GM23338 (cell line): ENCODE results near the gene SCFD2. TPM values are rescaled to one million over a fixed set of nuclear protein-coding genes. Genes with fewer than 3 reads are reported as not detected.

Experiments used
- ATAC-seq: fragments of 200-7000 bp; cut with Tn5 transposase; 3 replicates; pipeline ENCODE4 v1.9.1; 2020
- DNase-seq: peaks from one replicate; pipeline ENCODE4 v3.0.0-alpha.2; 2015; ENCODE audit warnings: low spot score
- H2AFZ ChIP-seq: fragments of 200-600 bp; sonication (generic); 2 replicates; pipeline ENCODE4 v1.8.0; 2016; ENCODE audit warnings: antibody characterized with exemption, mild to moderate bottlenecking, moderate library complexity
- H3F3A ChIP-seq: fragments of 200-600 bp; sonication (generic); replicated peaks from 2 replicates; pipeline ENCODE4 v1.8.0; 2017; ENCODE audit warnings: antibody characterized with exemption, mixed run types, low read depth
- H3K27ac ChIP-seq: fragments of 200-600 bp; sonication (generic); 2 replicates; pipeline ENCODE4 v1.6.1; 2016; ENCODE audit warnings: low read depth
- H3K27me3 ChIP-seq: fragments of 200-600 bp; sonication (generic); 2 replicates; pipeline ENCODE4 v1.8.0; 2016; ENCODE audit warnings: mild to moderate bottlenecking, mixed run types, moderate library complexity; ENCODE audit not compliant: insufficient read depth
- H3K36me3 ChIP-seq: fragments of 200-600 bp; sonication (generic); 2 replicates; pipeline ENCODE4 v1.8.0; 2016; ENCODE audit warnings: mild to moderate bottlenecking; ENCODE audit not compliant: insufficient read depth
- H3K4me1 ChIP-seq: fragments of 200-600 bp; sonication (generic); 2 replicates; pipeline ENCODE4 v1.8.0; 2016; ENCODE audit warnings: mild to moderate bottlenecking, moderate library complexity; ENCODE audit not compliant: insufficient read depth
- H3K4me2 ChIP-seq: fragments of 200-600 bp; sonication (generic); 2 replicates; pipeline ENCODE4 v1.7.1; 2017; ENCODE audit warnings: mixed run types
- H3K4me3 ChIP-seq: fragments of 200-600 bp; sonication (generic); 2 replicates; pipeline ENCODE4 v1.6.1; 2016; ENCODE audit warnings: mixed run types
- H3K79me2 ChIP-seq: fragments of 200-600 bp; sonication (generic); replicated peaks from 2 replicates; pipeline ENCODE4 v1.8.0; 2017; ENCODE audit warnings: mild to moderate bottlenecking; ENCODE audit not compliant: insufficient read depth
- H3K9me2 ChIP-seq: fragments of 200-600 bp; sonication (generic); 2 replicates; pipeline ENCODE4 v1.8.0; 2017; ENCODE audit not compliant: insufficient read depth
- H4K20me1 ChIP-seq: fragments of 200-600 bp; sonication (generic); replicated peaks from 2 replicates; pipeline ENCODE4 v1.8.0; 2017; ENCODE audit warnings: mild to moderate bottlenecking; ENCODE audit not compliant: insufficient read depth
- H3K27ac Mint-ChIP-seq: 2 replicates; pipeline ENCODE4 v1.8.0; 2020; ENCODE audit warnings: inconsistent platforms, mild to moderate bottlenecking, moderate library complexity, mixed read lengths
- H3K27me3 Mint-ChIP-seq: 3 replicates; pipeline ENCODE4 v1.8.0; 2022; ENCODE audit warnings: low read depth, mild to moderate bottlenecking, moderate library complexity, mixed read lengths, inconsistent platforms; ENCODE audit not compliant: insufficient read depth, poor library complexity
- H3K36me3 Mint-ChIP-seq: 3 replicates; pipeline ENCODE4 v1.8.0; 2021; ENCODE audit warnings: low read depth, mild to moderate bottlenecking, inconsistent platforms, moderate library complexity, mixed read lengths
- H3K4me1 Mint-ChIP-seq: 3 replicates; pipeline ENCODE4 v1.8.0; 2020; ENCODE audit warnings: mild to moderate bottlenecking, inconsistent platforms, mixed read lengths
- H3K4me3 Mint-ChIP-seq: 3 replicates; pipeline ENCODE4 v1.8.0; 2021; ENCODE audit warnings: moderate library complexity, mild to moderate bottlenecking, inconsistent platforms, mixed read lengths
- H3K9me3 Mint-ChIP-seq: 3 replicates; pipeline ENCODE4 v1.8.0; 2020; ENCODE audit warnings: moderate library complexity, mild to moderate bottlenecking, inconsistent platforms, mixed read lengths
- CREB1 ChIP-seq: fragments of 250-450 bp; sonication (Bioruptor Pico); IDR thresholded peaks from 2 replicates; pipeline ENCODE4 v1.5.0; 2020; ENCODE audit warnings: low read depth, mild to moderate bottlenecking, moderate library complexity
- EZH2phosphoT487 ChIP-seq: fragments of 200-600 bp; sonication (generic); IDR thresholded peaks from one replicate; pipeline ENCODE4 v1.8.1; 2018; ENCODE audit warnings: antibody characterized with exemption; ENCODE audit not compliant: unreplicated experiment
- JUNB ChIP-seq: IDR thresholded peaks from one replicate; pipeline ENCODE4 v1.6.1; 2016; ENCODE audit warnings: antibody characterized with exemption; ENCODE audit not compliant: unreplicated experiment
- NANOG ChIP-seq: IDR thresholded peaks from 2 replicates; pipeline ENCODE4 v1.6.1; 2016; ENCODE audit warnings: antibody characterized with exemption, borderline replicate concordance
- STAT1 ChIP-seq: IDR thresholded peaks from one replicate; pipeline ENCODE4 v1.6.1; 2016; ENCODE audit warnings: antibody characterized with exemption; ENCODE audit not compliant: unreplicated experiment
- ZNF331 ChIP-seq: fragments of 250-450 bp; sonication (Bioruptor Pico); IDR thresholded peaks from 2 replicates; pipeline ENCODE4 v1.5.0; 2020; ENCODE audit warnings: low read depth, mild to moderate bottlenecking, moderate library complexity
- polyA plus RNA-seq: library from polyadenylated mRNA; unstranded; fragments of >200 nt; fragmentation: Nextera tagmentation; extraction: Ambion mirVana; gene quantifications from 2 replicates; pipeline ENCODE4 v1.2.1, GENCODE V29; 2016
- total RNA-seq: library from RNA; depleted of rRNA; stranded (reverse); fragments of >200 nt; shearing (Covaris generic); gene quantifications from 2 replicates; pipeline ENCODE4 v1.2.3, GENCODE V29; 2014
- TF ChIP-seq, protein P1 (sequence below): fragments of 250-450 bp; sonication (Bioruptor Pico); IDR thresholded peaks from 2 replicates; pipeline ENCODE4 v1.5.0; 2020; ENCODE audit warnings: mild to moderate bottlenecking, moderate library complexity
- TF ChIP-seq, protein P2 (sequence below), 2 experiments: fragments of 200-600 bp in 1 of 2; sonication (generic) in 1 of 2; conservative IDR thresholded peaks; 2 replicates each; pipeline versions ENCODE4 v1.5.1 to v1.6.1; 2016 to 2017; ENCODE audit warnings: antibody characterized with exemption in 2 of 2, low read depth in 2 of 2, mild to moderate bottlenecking in 2 of 2, moderate library complexity in 1 of 2

SCFD2 gene
- total and polyA plus RNA-seq, 2 experiments from 2014 or later, result 5.7 to 17.5 TPM

DNA sequence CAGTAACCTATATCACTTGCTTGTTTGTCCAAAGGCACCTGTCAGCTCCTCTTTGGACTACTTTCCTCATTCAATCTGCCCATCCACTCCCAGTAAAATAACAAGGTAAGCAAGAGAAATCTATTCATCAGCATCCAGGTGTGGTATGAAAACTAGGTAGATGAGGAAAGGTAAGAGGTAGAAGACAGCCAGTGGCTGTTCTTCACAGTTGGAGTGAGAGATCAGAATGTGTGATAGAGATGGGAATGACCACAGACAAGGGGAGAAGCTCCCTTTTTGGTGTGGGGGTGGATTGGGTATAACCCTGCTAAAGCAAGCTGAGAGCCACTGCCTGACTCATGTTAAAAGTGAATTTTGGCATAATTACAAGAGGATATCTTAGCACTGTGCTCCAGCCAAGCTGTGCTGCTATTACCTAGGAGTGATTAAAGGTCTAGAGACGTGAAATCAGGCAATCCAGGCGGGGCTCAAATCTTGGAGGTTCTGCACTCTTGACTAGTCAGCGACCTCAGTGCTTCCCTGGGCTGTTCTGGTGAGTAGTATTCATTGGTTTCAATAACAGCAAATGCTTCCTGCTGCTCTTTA, 531.8 kb downstream of the SCFD2 start:
- Histone ChIP-seq H3K4me1 (peaks cover 14% of the 10 kb centered on the region), H2AFZ (no peak overlapping the region), H3K27ac (peak overlapping the region; percentile 97), H3K36me3 (no peaks in the 10 kb centered on the region), H3F3A (peaks cover 5% of the 10 kb centered on the region; the same call in 1 of the 2 replicates), H3K4me2 (peak overlapping the region; percentile 2; the same call in 1 of the 2 replicates), H3K9me2 (peaks cover 28% of the 10 kb centered on the region), H3K27me3 (no peaks in the 10 kb centered on the region), H4K20me1 (no peaks in the 10 kb centered on the region), H3K79me2 (no peaks in the 10 kb centered on the region), H3K4me3 (no peak overlapping the region)
- TF ChIP-seq JUNB (no peak), ZNF331 (CRISPR knock-in tag) (no peak), STAT1 (no peak), EZH2phosphoT487 (no peak)
- ATAC-seq, result peak; percentile 46
- peaks cover 3% of the 10 kb centered on the region for H3K27me3 Mint-ChIP-seq
- no peak overlapping the region for H3K4me3 Mint-ChIP-seq
- peak; percentile 41 for DNase-seq
- H3K9me3 Mint-ChIP-seq, result no peaks in the 10 kb centered on the region; the same call in 2 of the 3 replicates
- peak overlapping the region; percentile 95 for H3K27ac Mint-ChIP-seq
- H3K4me1 Mint-ChIP-seq, result peaks cover 47% of the 10 kb centered on the region
- H3K36me3 Mint-ChIP-seq, result peaks cover 10% of the 10 kb centered on the region; the same call in 2 of the 3 replicates

DNA sequence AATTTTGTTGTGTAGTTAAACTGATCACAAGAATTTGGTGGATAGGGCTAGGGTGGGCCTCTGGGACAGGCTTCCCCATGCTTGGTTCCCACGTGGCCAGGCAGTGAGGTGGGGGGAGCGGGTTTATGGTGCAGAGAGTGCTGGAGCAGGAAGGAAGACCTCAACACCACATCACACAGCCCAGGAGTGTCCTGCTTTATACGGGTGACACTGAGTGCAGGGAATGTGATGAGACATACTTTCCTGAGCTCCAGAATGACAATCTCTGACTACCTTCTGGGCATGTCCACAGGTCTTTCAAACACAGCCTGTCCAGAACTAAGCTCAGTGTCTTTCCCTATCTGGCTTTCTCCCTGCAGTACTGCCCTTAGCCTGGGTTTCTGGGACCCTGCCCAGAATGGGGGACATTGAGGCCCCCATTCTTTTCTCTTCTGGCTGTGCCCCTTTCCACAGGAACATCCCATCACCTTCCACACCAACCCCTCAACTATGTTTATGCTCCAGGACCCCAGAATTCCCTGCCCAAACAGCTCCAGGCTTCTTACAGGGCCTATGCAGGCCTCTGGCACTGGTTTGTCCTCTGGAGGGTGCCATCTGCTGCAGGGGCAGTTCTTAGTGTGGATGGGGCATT, 540.3 kb downstream of the SCFD2 start:
- H3K27ac Mint-ChIP-seq, result no peak overlapping the region
- H3K27me3 ChIP-seq, result no peaks in the 10 kb centered on the region
- no peaks in the 10 kb centered on the region for H4K20me1 ChIP-seq
- H3K4me1 ChIP-seq, result no peaks in the 10 kb centered on the region
- H3K79me2 ChIP-seq, result no peaks in the 10 kb centered on the region
- H3K4me3 ChIP-seq, result no peak overlapping the region
- peaks cover 31% of the 10 kb centered on the region; the same call in 1 of the 2 replicates for H3K9me2 ChIP-seq
- no peaks in the 10 kb centered on the region; the same call in 2 of the 3 replicates for H3K4me1 Mint-ChIP-seq
- H3K4me2 ChIP-seq, result no peak overlapping the region
- ATAC-seq (no peak), DNase-seq (no peak)
- peaks cover 14% of the 10 kb centered on the region for H3K9me3 Mint-ChIP-seq
- no peak overlapping the region for H3K27ac ChIP-seq
- no peak overlapping the region for H3K4me3 Mint-ChIP-seq
- H3K36me3 ChIP-seq, result no peaks in the 10 kb centered on the region
- H3K36me3 Mint-ChIP-seq, result peaks cover 12% of the 10 kb centered on the region; the same call in 2 of the 3 replicates
- no peaks in the 10 kb centered on the region for H3F3A ChIP-seq
- peak overlapping the region; percentile 72; the same call in 1 of the 2 replicates for H2AFZ ChIP-seq
- peaks cover 4% of the 10 kb centered on the region for H3K27me3 Mint-ChIP-seq
- TF ChIP-seq STAT1, result no peak
- TF ChIP-seq, protein P1, sequence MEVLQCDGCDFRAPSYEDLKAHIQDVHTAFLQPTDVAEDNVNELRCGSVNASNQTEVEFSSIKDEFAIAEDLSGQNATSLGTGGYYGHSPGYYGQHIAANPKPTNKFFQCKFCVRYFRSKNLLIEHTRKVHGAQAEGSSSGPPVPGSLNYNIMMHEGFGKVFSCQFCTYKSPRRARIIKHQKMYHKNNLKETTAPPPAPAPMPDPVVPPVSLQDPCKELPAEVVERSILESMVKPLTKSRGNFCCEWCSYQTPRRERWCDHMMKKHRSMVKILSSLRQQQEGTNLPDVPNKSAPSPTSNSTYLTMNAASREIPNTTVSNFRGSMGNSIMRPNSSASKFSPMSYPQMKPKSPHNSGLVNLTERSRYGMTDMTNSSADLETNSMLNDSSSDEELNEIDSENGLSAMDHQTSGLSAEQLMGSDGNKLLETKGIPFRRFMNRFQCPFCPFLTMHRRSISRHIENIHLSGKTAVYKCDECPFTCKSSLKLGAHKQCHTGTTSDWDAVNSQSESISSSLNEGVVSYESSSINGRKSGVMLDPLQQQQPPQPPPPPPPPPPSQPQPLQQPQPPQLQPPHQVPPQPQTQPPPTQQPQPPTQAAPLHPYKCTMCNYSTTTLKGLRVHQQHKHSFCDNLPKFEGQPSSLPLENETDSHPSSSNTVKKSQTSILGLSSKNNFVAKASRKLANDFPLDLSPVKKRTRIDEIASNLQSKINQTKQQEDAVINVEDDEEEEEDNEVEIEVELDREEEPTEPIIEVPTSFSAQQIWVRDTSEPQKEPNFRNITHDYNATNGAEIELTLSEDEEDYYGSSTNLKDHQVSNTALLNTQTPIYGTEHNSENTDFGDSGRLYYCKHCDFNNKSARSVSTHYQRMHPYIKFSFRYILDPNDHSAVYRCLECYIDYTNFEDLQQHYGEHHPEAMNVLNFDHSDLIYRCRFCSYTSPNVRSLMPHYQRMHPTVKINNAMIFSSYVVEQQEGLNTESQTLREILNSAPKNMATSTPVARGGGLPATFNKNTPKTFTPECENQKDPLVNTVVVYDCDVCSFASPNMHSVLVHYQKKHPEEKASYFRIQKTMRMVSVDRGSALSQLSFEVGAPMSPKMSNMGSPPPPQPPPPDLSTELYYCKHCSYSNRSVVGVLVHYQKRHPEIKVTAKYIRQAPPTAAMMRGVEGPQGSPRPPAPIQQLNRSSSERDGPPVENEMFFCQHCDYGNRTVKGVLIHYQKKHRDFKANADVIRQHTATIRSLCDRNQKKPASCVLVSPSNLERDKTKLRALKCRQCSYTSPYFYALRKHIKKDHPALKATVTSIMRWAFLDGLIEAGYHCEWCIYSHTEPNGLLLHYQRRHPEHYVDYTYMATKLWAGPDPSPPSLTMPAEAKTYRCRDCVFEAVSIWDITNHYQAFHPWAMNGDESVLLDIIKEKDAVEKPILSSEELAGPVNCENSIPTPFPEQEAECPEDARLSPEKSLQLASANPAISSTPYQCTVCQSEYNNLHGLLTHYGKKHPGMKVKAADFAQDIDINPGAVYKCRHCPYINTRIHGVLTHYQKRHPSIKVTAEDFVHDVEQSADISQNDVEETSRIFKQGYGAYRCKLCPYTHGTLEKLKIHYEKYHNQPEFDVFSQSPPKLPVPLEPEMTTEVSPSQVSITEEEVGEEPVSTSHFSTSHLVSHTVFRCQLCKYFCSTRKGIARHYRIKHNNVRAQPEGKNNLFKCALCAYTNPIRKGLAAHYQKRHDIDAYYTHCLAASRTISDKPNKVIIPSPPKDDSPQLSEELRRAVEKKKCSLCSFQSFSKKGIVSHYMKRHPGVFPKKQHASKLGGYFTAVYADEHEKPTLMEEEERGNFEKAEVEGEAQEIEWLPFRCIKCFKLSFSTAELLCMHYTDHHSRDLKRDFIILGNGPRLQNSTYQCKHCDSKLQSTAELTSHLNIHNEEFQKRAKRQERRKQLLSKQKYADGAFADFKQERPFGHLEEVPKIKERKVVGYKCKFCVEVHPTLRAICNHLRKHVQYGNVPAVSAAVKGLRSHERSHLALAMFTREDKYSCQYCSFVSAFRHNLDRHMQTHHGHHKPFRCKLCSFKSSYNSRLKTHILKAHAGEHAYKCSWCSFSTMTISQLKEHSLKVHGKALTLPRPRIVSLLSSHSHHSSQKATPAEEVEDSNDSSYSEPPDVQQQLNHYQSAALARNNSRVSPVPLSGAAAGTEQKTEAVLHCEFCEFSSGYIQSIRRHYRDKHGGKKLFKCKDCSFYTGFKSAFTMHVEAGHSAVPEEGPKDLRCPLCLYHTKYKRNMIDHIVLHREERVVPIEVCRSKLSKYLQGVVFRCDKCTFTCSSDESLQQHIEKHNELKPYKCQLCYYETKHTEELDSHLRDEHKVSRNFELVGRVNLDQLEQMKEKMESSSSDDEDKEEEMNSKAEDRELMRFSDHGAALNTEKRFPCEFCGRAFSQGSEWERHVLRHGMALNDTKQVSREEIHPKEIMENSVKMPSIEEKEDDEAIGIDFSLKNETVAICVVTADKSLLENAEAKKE (CRISPR knock-in tag), result no peak
- no peak for TF ChIP-seq ZNF331 (CRISPR knock-in tag)
- no peak for TF ChIP-seq NANOG
- no peak for TF ChIP-seq JUNB
- TF ChIP-seq, protein P2, sequence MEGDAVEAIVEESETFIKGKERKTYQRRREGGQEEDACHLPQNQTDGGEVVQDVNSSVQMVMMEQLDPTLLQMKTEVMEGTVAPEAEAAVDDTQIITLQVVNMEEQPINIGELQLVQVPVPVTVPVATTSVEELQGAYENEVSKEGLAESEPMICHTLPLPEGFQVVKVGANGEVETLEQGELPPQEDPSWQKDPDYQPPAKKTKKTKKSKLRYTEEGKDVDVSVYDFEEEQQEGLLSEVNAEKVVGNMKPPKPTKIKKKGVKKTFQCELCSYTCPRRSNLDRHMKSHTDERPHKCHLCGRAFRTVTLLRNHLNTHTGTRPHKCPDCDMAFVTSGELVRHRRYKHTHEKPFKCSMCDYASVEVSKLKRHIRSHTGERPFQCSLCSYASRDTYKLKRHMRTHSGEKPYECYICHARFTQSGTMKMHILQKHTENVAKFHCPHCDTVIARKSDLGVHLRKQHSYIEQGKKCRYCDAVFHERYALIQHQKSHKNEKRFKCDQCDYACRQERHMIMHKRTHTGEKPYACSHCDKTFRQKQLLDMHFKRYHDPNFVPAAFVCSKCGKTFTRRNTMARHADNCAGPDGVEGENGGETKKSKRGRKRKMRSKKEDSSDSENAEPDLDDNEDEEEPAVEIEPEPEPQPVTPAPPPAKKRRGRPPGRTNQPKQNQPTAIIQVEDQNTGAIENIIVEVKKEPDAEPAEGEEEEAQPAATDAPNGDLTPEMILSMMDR (conservative IDR thresholded peaks at IDR 0.05; ENCODE audit: low read depth in 2 of 2), result no peak
- TF ChIP-seq EZH2phosphoT487, result no peak
- no peak for TF ChIP-seq CREB1 (CRISPR knock-in tag)
